Glutamatergic neuron (in vitro differentiated cells): Measurements from ENCODE around the gene C1orf232. TPM values are rescaled to one million over a fixed set of nuclear protein-coding genes. Genes with fewer than 3 reads are reported as not detected.
A peak's percentile ranks its signal among the peaks of the same experiment; 100 is the strongest.

Experiments
- DNase-seq: peaks from one replicate; pipeline ENCODE4 v3.0.0; 2022
- H3K27ac Mint-ChIP-seq: one replicate; pipeline ENCODE4 v1.8.0; 2020; ENCODE audit warnings: mild to moderate bottlenecking, mixed read lengths, inconsistent platforms; ENCODE audit not compliant: unreplicated experiment
- H3K27me3 Mint-ChIP-seq: one replicate; pipeline ENCODE4 v1.8.0; 2020; ENCODE audit warnings: mild to moderate bottlenecking, moderate library complexity, mixed read lengths, inconsistent platforms; ENCODE audit not compliant: unreplicated experiment
- H3K36me3 Mint-ChIP-seq: one replicate; pipeline ENCODE4 v1.8.0; 2020; ENCODE audit warnings: mild to moderate bottlenecking, mixed read lengths, inconsistent platforms; ENCODE audit not compliant: unreplicated experiment
- H3K4me1 Mint-ChIP-seq: one replicate; pipeline ENCODE4 v1.8.0; 2020; ENCODE audit warnings: mild to moderate bottlenecking, low read depth, mixed read lengths, inconsistent platforms; ENCODE audit not compliant: unreplicated experiment
- H3K4me3 Mint-ChIP-seq: one replicate; pipeline ENCODE4 v1.8.0; 2020; ENCODE audit warnings: mild to moderate bottlenecking, mixed read lengths, inconsistent platforms; ENCODE audit not compliant: unreplicated experiment
- H3K9me3 Mint-ChIP-seq: one replicate; pipeline ENCODE4 v1.8.0; 2020; ENCODE audit warnings: mild to moderate bottlenecking, moderate library complexity, mixed read lengths, inconsistent platforms; ENCODE audit not compliant: unreplicated experiment
- total RNA-seq: library from RNA; stranded (reverse); fragmentation: NEBNext Ultra II Directional; extraction: Animal tissue kit (Norgen Biotek cat#: 25700); gene quantifications from one replicate; pipeline ENCODE4 v1.2.1, GENCODE V29; 2021; ENCODE audit not compliant: unreplicated experiment
- TF ChIP-seq, protein P1 (sequence below): fragments of 200-600 bp; sonication (generic); IDR thresholded peaks from one replicate; pipeline ENCODE4 v1.5.0; 2021; ENCODE audit not compliant: partially characterized antibody, unreplicated experiment

C1orf232 gene
- total RNA-seq, 1 donor from 2014 or later, result not detected

GRCh38 chr1:26195805-26196204 is 27.0 kb upstream of the C1orf232 start:
- TF ChIP-seq, protein P1, sequence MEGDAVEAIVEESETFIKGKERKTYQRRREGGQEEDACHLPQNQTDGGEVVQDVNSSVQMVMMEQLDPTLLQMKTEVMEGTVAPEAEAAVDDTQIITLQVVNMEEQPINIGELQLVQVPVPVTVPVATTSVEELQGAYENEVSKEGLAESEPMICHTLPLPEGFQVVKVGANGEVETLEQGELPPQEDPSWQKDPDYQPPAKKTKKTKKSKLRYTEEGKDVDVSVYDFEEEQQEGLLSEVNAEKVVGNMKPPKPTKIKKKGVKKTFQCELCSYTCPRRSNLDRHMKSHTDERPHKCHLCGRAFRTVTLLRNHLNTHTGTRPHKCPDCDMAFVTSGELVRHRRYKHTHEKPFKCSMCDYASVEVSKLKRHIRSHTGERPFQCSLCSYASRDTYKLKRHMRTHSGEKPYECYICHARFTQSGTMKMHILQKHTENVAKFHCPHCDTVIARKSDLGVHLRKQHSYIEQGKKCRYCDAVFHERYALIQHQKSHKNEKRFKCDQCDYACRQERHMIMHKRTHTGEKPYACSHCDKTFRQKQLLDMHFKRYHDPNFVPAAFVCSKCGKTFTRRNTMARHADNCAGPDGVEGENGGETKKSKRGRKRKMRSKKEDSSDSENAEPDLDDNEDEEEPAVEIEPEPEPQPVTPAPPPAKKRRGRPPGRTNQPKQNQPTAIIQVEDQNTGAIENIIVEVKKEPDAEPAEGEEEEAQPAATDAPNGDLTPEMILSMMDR, result no peak
- Mint-ChIP-seq H3K4me3 (no peak overlapping the region), H3K27ac (no peak overlapping the region), H3K36me3 (no peaks in the 10 kb centered on the region), H3K27me3 (peaks cover 4% of the 10 kb centered on the region), H3K4me1 (peaks cover under 1% of the 10 kb centered on the region), H3K9me3 (peaks cover 4% of the 10 kb centered on the region)
- DNase-seq, result no peak

DNA sequence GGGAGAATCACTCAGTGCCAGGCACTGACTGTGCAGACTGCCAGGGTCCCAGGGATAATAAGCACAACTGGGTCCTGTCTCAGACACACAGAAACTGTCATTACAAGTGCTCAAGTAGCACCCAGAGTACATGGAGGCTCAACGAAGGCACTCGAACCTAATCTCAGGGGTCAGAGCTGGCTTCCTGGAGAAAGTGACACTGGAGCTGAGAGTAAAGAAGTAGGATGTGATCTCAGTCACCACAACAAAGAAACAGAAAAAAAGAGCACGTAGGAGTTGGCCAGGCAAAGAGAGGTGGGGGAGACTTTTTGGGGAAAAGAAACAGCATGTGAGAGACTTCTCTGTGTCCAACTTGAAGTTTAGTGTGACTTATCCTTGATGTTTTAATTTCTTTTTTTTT is 23.0 kb upstream of the C1orf232 start:
- H3K27ac Mint-ChIP-seq, result no peak overlapping the region
- no peak for DNase-seq
- H3K9me3 Mint-ChIP-seq, result peaks cover 2% of the 10 kb centered on the region
- no peaks in the 10 kb centered on the region for H3K4me1 Mint-ChIP-seq
- TF ChIP-seq, protein P1, result no peak
- no peak overlapping the region for H3K4me3 Mint-ChIP-seq
- H3K27me3 Mint-ChIP-seq, result peaks cover 6% of the 10 kb centered on the region
- H3K36me3 Mint-ChIP-seq, result peaks cover 4% of the 10 kb centered on the region

DNA sequence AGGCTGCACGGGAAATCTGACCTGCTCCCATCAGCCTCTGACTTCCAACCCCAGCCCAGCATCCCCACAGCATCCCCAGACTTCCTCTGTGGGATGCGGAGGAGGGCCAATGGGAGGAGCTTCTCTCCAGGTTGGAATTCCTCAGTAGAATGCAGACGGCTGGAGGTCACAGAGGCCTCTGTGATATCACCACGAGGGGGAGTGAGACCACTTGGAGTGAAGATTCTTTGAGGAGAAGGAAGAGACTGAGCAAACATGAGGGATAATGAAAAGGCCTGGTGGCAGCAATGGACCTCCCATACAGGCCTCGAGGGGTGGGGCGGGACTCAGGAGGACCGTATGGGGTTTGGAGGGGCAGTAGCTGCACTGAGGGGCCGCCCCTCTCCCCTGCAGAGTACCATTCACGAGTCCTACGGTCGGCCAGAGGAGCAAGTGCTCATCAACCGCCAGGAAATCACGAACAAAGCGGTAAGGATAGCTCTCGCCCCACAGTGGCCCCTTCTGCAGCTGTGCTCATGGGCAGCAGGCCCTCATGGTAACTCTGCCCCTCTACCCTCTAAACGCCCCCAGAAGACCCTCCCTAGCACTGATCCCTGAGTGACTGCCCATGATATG is 21.7 kb upstream of the C1orf232 start, which contains the start of gene CATSPER4:
TSS of gene CATSPER4 (plus strand) at position 230 of the 615 bp plus-strand sequence. CDS start at position 256, 26 bp downstream.
- peaks cover 6% of the 10 kb centered on the region for H3K27me3 Mint-ChIP-seq
- peaks cover 2% of the 10 kb centered on the region for H3K9me3 Mint-ChIP-seq
- TF ChIP-seq, protein P1, result peak; percentile 46
- H3K4me3 Mint-ChIP-seq, result no peak within 1 kb of the TSS
- no peaks in the 10 kb centered on the region for H3K4me1 Mint-ChIP-seq
- peak; percentile 46 for DNase-seq
- peaks cover 4% of the 10 kb centered on the region for H3K36me3 Mint-ChIP-seq
- H3K27ac Mint-ChIP-seq, result peak within 1 kb of the TSS; percentile 59

DNA sequence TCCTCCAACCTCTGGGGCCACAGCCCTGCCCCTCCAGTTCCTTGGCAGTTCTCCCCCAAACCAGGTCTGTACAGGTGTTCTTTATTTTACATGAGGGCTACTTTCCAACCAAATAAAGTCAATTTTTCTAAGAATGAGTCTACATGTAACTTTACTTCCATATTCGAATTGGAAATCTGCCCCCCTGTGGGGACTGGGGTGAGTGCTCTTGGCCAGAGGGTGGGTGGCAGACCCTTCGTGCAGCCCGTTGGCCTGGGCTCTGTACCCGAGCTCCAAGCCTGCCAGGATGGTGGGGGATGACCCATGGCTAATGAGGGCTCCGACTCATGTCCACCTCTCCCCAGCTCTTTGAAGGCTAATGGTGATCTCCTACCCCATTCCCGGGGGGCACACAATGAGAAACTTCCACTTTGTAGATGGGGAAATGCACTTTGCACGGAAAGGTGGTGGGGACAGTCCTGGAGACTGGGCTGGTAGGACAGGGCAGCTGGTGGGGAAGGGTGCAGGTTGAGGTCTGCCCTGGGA is 21.1 kb upstream of the C1orf232 start:
- H3K9me3 Mint-ChIP-seq, result peaks cover 2% of the 10 kb centered on the region
- no peak overlapping the region for H3K4me3 Mint-ChIP-seq
- peaks cover 6% of the 10 kb centered on the region for H3K27me3 Mint-ChIP-seq
- no peak for DNase-seq
- H3K4me1 Mint-ChIP-seq, result no peaks in the 10 kb centered on the region
- TF ChIP-seq, protein P1, result no peak
- peak overlapping the region; percentile 59 for H3K27ac Mint-ChIP-seq
- H3K36me3 Mint-ChIP-seq, result peaks cover 4% of the 10 kb centered on the region

- Mint-ChIP-seq H3K4me1 (no peaks in the 10 kb centered on the region), H3K27me3 (peaks cover 6% of the 10 kb centered on the region), H3K27ac (no peak overlapping the region), H3K36me3 (peaks cover 4% of the 10 kb centered on the region), H3K4me3 (no peak overlapping the region), H3K9me3 (peaks cover 2% of the 10 kb centered on the region)
- TF ChIP-seq, protein P1, result no peak
- DNase-seq, result no peak
These were observed 20.6 kb upstream of the C1orf232 start for GRCh38 chr1:26189331-26189730.
